Liver (tissue), 9 donors: ENCODE data around the gene HBD. TPM values are rescaled to one million over a fixed set of nuclear protein-coding genes. Genes with fewer than 3 reads are reported as not detected.

Source experiments
- DNase-seq: peaks from one replicate; pipeline ENCODE4 v3.0.0-alpha.2; 2017; ENCODE audit warnings: low spot score
- H3K27ac ChIP-seq, 2 donors: one replicate each; pipeline ENCODE4 v1.7.0; 2013; ENCODE audit warnings: inconsistent platforms in 2 of 2, low read length in 2 of 2, control low read depth in 1 of 2, low read depth in 1 of 2, mild to moderate bottlenecking in 1 of 2
- H3K27me3 ChIP-seq, 4 donors: one replicate each; pipeline versions ENCODE4 v1.6.1 to v1.7.0; 2013; ENCODE audit warnings: low read length in 3 of 4, inconsistent platforms in 1 of 4, mild to moderate bottlenecking in 1 of 4, moderate library complexity in 1 of 4; ENCODE audit not compliant: control insufficient read depth in 4 of 4, insufficient read depth in 4 of 4
- H3K36me3 ChIP-seq, 4 donors: one replicate each; pipeline versions ENCODE4 v1.6.1 to v1.7.0; 2013; ENCODE audit warnings: low read length in 3 of 4, mild to moderate bottlenecking in 3 of 4, low read depth in 1 of 4, moderate library complexity in 1 of 4; ENCODE audit not compliant: control insufficient read depth in 4 of 4, insufficient read depth in 3 of 4
- H3K4me1 ChIP-seq, 4 donors: one replicate each; pipeline versions ENCODE4 v1.6.1 to v1.7.0; 2013; ENCODE audit warnings: low read length in 3 of 4, mild to moderate bottlenecking in 3 of 4, moderate library complexity in 1 of 4; ENCODE audit not compliant: control insufficient read depth in 4 of 4, insufficient read depth in 4 of 4
- H3K4me3 ChIP-seq, 3 donors: one replicate each; pipeline versions ENCODE4 v1.6.1 to v1.7.0; 2013; ENCODE audit warnings: low read length in 3 of 3, control low read depth in 1 of 3, low read depth in 1 of 3, mild to moderate bottlenecking in 1 of 3
- H3K9ac ChIP-seq, 2 donors: one replicate each; pipeline ENCODE4 v1.7.0; 2013; ENCODE audit warnings: low read length in 2 of 2, mild to moderate bottlenecking in 2 of 2, moderate library complexity in 2 of 2, control low read depth in 1 of 2, low read depth in 1 of 2
- H3K9me3 ChIP-seq, 4 donors: one replicate each; pipeline versions ENCODE4 v1.6.1 to v1.7.0; 2013; ENCODE audit warnings: low read length in 3 of 4; ENCODE audit not compliant: control insufficient read depth in 4 of 4
- CTCF ChIP-seq: fragments of 150-350 bp; IDR thresholded peaks from 2 replicates; pipeline ENCODE4 v1.5.1; 2017; ENCODE audit warnings: improper control_type of control experiment, low read depth, low read length; ENCODE audit not compliant: missing input control
- FOXA1 ChIP-seq: IDR thresholded peaks from 2 replicates; pipeline ENCODE4 v1.6.1; 2016; ENCODE audit warnings: antibody characterized with exemption
- FOXA2 ChIP-seq: IDR thresholded peaks from 2 replicates; pipeline ENCODE4 v1.6.1; 2016; ENCODE audit warnings: antibody characterized with exemption
- HNF4A ChIP-seq, 2 donors: conservative IDR thresholded peaks; 2 replicates each; pipeline ENCODE4 v1.6.1; 2016; ENCODE audit warnings: antibody characterized with exemption in 2 of 2, mild to moderate bottlenecking in 2 of 2
- MAX ChIP-seq: IDR thresholded peaks from 2 replicates; pipeline ENCODE4 v1.6.1; 2016; ENCODE audit warnings: antibody characterized with exemption
- NR2F2 ChIP-seq: IDR thresholded peaks from 2 replicates; pipeline ENCODE4 v1.6.1; 2016; ENCODE audit warnings: antibody characterized with exemption
- REST ChIP-seq: IDR thresholded peaks from 2 replicates; pipeline ENCODE4 v1.6.1; 2016; ENCODE audit warnings: antibody characterized with exemption, mild to moderate bottlenecking
- SP1 ChIP-seq: IDR thresholded peaks from 2 replicates; pipeline ENCODE4 v1.6.1; 2018; ENCODE audit warnings: antibody characterized with exemption, mild to moderate bottlenecking
- TAF1 ChIP-seq: conservative IDR thresholded peaks from 2 replicates; pipeline ENCODE4 v1.6.1; 2016; ENCODE audit warnings: antibody characterized with exemption, mild to moderate bottlenecking
- YY1 ChIP-seq: IDR thresholded peaks from 2 replicates; pipeline ENCODE4 v1.6.1; 2016; ENCODE audit warnings: antibody characterized with exemption, mild to moderate bottlenecking
- ZBTB33 ChIP-seq: IDR thresholded peaks from 2 replicates; pipeline ENCODE4 v1.6.1; 2016; ENCODE audit warnings: antibody characterized with exemption
- WGBS: extraction: QIAGEN DNeasy Blood & Tissue Kit; methylation state at CpG from one replicate; pipeline ENCODE4 v1.1.7; 2013; 5-methylcytosine and 5-hydroxymethylcytosine counted together
- polyA plus RNA-seq, 2 donors: library from polyadenylated mRNA; stranded (reverse) in 1 of 2; unstranded in 1 of 2; fragments of 200-250 nt in 1 of 2; fragments of >200 nt in 1 of 2; fragmentation: Nextera tagmentation in 1 of 2; extraction: Ambion mirVana in 1 of 2; gene quantifications; one replicate each; pipeline versions ENCODE4 v1.2.1 to v1.2.3, GENCODE V29; 2013 to 2015
- total RNA-seq, 2 donors: library from RNA; depleted of rRNA; stranded (reverse); fragments of >200 nt; gene quantifications; one replicate each; pipeline ENCODE4 v1.2.3, GENCODE V29; 2014
- donor health status: healthy.
- donor health status: healthy.
- donor health status: healthy.
- donor health status: healthy.
- donor health status: healthy.

Gene HBD
- total and polyA plus RNA-seq, 4 donors, result 0.72 to 6.0 TPM; not detected in 2

- TF ChIP-seq REST (no peak), SP1 (no peak)
These were observed 7.2 kb upstream of the HBD start (continued) for GRCh38 chr11:5241458-5241857.

- peaks cover 0 to 3% (median 0%) of the 10 kb centered on the region in 4 donors for H3K27me3 ChIP-seq
- no peak for DNase-seq
- H3K9me3 ChIP-seq, result peaks cover 0 to 2% (median 0%) of the 10 kb centered on the region in 4 donors
- H3K36me3 ChIP-seq, result no peaks in the 10 kb centered on the region
- no peak for TF ChIP-seq HNF4A (conservative IDR thresholded peaks at IDR 0.05)
- no peak for TF ChIP-seq MAX
- no peak for TF ChIP-seq NR2F2
- TF ChIP-seq YY1, result no peak
- TF ChIP-seq ZBTB33, result no peak
- TF ChIP-seq FOXA1, result no peak
- TF ChIP-seq CTCF, result no peak
- TF ChIP-seq TAF1, result no peak
- TF ChIP-seq FOXA2, result no peak
- no peak for TF ChIP-seq REST
- no peak overlapping the region for H3K4me3 ChIP-seq
- no peak overlapping the region for H3K9ac ChIP-seq
- H3K4me1 ChIP-seq, result no peaks in the 10 kb centered on the region
- no peak overlapping the region for H3K27ac ChIP-seq
- 58% methylated on average over 2 of the region's 2 CpGs for WGBS
These were observed 6.2 kb upstream of the HBD start for GRCh38 chr11:5240458-5240857.
